ENCODE measurements around the gene PLAC8.

DNA sequence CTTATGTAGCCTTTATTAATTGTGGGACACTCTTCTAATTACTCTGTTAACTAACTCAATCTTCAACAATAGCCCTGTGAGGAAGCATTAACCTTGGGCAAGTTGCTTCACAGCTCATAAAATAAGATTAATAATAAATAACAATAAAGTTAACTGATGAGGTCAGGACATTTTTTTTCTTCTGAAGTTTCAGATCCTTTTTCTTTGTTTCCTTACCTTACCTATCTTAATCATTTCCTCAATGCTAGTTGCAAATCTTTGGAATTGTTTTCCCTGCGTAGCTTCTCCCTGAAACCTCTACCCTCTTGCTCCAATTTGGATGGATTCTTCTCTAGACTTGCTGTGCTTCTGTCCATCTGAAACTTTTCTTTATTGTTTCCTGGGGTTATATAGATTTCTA, 17.5 kb upstream of the PLAC8 start:
- TF ChIP-seq, protein P1, sequence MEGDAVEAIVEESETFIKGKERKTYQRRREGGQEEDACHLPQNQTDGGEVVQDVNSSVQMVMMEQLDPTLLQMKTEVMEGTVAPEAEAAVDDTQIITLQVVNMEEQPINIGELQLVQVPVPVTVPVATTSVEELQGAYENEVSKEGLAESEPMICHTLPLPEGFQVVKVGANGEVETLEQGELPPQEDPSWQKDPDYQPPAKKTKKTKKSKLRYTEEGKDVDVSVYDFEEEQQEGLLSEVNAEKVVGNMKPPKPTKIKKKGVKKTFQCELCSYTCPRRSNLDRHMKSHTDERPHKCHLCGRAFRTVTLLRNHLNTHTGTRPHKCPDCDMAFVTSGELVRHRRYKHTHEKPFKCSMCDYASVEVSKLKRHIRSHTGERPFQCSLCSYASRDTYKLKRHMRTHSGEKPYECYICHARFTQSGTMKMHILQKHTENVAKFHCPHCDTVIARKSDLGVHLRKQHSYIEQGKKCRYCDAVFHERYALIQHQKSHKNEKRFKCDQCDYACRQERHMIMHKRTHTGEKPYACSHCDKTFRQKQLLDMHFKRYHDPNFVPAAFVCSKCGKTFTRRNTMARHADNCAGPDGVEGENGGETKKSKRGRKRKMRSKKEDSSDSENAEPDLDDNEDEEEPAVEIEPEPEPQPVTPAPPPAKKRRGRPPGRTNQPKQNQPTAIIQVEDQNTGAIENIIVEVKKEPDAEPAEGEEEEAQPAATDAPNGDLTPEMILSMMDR (conservative IDR thresholded peaks at IDR 0.05; ENCODE audit: low read depth, low read length): no peak
- TF ChIP-seq EZH2phosphoT487 (IDR thresholded peaks at IDR 0.05; ENCODE audit: borderline replicate concordance, low read length): no peak
- TF ChIP-seq EZH2 (IDR thresholded peaks at IDR 0.05; ENCODE audit: low read length, unreplicated experiment): no peak
